ENCODE results near the gene SYT10.

DNA sequence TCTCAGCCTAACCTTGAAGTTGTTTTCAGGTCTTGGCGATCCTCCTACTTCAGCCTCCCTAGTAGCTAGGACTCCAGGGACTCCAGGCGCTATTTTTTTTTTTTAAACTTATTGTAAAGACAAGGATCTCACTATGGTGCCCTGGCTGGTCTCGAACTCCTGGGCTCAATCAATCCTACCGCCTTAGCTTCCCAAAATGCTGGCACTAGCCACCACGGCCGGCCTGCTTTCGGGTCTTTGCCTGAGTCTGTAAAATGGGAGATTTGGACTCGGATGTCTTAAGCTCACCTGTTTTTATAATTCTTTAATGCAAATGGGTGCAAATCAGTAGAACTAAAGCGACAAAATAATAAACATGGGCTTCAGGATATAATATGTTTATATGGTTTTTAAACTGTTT lies 858 bp upstream of the SYT10 start:
- TF ChIP-seq, protein P1, sequence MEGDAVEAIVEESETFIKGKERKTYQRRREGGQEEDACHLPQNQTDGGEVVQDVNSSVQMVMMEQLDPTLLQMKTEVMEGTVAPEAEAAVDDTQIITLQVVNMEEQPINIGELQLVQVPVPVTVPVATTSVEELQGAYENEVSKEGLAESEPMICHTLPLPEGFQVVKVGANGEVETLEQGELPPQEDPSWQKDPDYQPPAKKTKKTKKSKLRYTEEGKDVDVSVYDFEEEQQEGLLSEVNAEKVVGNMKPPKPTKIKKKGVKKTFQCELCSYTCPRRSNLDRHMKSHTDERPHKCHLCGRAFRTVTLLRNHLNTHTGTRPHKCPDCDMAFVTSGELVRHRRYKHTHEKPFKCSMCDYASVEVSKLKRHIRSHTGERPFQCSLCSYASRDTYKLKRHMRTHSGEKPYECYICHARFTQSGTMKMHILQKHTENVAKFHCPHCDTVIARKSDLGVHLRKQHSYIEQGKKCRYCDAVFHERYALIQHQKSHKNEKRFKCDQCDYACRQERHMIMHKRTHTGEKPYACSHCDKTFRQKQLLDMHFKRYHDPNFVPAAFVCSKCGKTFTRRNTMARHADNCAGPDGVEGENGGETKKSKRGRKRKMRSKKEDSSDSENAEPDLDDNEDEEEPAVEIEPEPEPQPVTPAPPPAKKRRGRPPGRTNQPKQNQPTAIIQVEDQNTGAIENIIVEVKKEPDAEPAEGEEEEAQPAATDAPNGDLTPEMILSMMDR (conservative IDR thresholded peaks at IDR 0.05; ENCODE audit: low read length), result no peak
- TF ChIP-seq EZH2phosphoT487 (IDR thresholded peaks at IDR 0.05; ENCODE audit: borderline replicate concordance), result no peak
